GM12801 (cell line): ENCODE results near the gene CEMIP2.

Source experiments
- CTCF ChIP-seq: IDR thresholded peaks from one replicate; pipeline ENCODE4 v1.5.1; 2011; ENCODE audit warnings: control low read depth; ENCODE audit not compliant: insufficient read length; ENCODE audit errors: extremely low read depth

The CEMIP2 gene

DNA sequence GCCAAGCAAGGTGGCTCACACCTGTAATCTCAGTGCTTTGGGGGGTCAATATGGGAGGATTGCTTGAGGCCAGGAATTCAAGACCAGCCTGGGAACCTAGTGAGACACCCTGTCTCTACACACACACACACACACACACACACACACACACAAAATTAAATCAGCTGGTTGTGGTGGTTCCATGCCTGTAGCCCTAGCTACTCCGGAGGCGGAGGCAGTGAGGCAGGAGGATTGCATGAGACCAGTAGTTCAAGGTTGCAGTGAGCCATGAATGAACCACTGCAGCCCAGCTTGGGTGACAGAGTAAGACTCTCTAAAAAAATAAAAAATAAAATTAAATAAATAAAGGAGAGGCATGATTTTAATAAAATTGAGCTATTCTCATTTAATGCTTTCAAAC is 13.1 kb downstream of the CEMIP2 start:
- no peak for TF ChIP-seq CTCF

DNA sequence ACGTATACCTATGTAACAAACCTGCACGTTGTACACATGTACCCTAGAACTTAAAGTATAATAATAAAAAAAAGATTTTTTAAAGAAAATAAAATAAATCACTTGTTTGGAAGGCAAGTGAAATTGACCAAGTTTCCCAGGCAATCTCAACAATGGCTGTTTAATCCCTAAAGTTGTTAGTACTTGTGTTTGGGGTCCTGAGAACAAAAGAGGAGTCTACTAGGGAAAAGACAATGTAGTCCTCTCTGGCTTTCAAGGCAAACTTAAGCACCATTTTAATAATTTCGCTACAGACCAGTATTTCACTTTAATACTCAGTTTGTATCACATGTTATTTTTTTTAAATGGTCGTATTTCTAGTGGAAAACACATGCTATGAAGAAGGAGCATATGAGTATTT is 14.2 kb downstream of the CEMIP2 start:
- TF ChIP-seq CTCF, result no peak

DNA sequence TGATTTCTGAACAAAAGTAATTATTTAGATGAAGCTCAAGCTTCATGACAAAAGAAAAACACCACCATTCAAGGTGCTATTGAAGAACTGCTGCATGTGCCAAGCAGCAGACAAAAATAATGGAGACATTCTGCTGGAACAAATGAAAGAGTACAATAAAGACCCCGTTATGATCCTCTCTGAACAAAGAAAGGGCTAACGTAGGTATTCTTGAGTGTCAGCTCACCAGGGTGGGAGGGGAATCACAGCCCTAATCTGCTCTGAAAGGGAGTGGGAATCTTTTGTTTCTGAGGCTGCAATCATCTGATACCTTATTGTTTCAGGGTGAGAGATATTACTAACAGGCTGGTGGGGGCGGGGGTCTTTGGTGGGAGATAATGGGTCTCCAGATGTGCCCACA is 15.4 kb downstream of the CEMIP2 start:
- no peak for TF ChIP-seq CTCF

DNA sequence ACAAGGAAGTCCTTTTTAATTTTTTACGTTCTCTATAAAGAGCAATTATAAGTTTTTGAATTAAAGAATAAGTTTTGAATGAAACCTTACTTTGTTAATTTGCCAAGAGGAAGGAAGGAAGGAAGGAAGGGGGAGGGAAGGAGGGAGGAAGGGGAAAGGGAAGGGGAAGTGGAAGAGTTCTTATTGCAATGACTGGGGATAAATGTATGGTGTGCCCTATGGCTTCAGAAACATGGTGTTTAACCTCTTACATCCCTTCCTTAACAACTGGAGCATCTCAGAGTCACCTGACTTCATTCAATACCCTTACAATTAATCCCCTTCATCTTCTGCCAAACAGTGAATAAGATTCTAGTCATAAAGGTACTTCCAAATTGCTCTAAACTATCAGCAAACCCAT is 16.0 kb downstream of the CEMIP2 start:
- TF ChIP-seq CTCF, result no peak

DNA sequence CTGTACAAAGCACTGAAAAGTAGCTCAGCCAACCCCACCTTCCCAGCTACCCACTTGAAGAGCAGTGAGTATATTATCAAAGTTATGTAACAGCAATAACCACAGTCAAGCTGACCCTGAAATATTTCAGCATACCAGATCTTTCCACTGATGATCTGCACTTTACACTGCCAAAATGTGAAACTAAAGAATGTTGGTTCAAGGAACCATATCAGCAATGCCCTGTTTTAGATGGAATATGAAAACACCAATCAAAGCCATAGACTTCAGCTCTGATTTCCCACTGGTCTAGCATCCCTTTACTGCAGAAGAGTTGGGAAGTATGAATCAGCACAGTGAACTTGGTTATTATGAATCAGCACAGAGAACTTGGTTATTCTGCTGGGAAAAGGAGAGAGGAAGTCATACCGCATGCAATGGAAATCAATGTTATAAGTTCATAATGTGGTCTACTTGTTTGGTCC is 20.0 kb downstream of the CEMIP2 start:
- TF ChIP-seq CTCF, result no peak

DNA sequence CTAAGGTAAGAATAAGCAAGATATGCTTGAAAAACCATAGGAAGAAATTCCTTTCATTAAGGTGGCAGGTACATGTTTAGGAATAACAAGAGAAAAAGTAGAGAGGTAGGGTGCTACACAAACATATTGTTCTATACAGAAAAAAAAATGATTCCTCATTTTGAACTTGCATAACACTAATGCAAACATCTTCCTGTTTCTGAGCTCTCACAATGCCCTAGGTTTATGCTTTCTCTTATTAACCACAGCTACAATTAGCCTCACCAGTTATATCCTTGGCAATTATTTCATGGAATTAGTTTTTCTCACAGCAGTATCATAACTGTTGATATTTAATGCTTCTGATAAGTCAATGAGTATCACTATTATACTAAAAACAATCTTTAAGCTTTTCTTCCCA is 20.7 kb downstream of the CEMIP2 start:
- no peak for TF ChIP-seq CTCF

DNA sequence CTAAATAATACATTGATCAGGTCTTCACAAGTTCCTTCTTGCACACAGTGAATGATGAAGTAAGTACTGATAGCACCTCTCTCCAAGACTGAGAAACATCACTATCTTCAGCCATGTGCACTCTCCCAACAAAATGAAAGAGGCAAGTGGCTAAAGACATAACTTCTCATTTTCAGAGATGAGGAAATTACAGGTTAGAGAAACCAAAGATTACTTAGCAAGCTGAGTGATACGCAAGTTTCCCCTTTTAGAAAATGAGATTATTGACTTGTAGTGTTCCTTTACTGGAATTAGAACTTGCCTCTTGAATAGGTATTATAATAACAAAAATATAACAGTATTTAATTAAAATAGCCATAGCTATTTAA is 21.6 kb downstream of the CEMIP2 start:
- TF ChIP-seq CTCF, result no peak

GRCh38 chr9:71746023-71746757 is 22.1 kb downstream of the CEMIP2 start:
- TF ChIP-seq CTCF, result no peak
